ENCODE data around the gene KIF9.
"Not testable (repeated sequence)": the region's sequence is repeated elsewhere in the genome, so short reads cannot be mapped to it uniquely, and the experiment has no call there.

KIF9 gene

GRCh38 chr3:47282424-47283192 is at the start of gene KIF9, which contains the start of gene KLHL18:
Gene KIF9 (minus strand): TSS chr3:47282799. CDS start chr3:47277374, 5,425 bp downstream.
Gene KLHL18 (plus strand): TSS chr3:47282944. CDS start chr3:47282966, 22 bp downstream.
- peak; percentile 97 for DNase-seq

- peak; percentile 59 for DNase-seq
Observed at GRCh38 chr3:47324278-47324865, 41.8 kb upstream of the KIF9 start.

GRCh38 chr3:47323431-47324277 is 41.1 kb upstream of the KIF9 start:
- no peak for DNase-seq

GRCh38 chr3:47319956-47320355 is 37.4 kb upstream of the KIF9 start:
- DNase-seq, result no peak

GRCh38 chr3:47318916-47319315 is 36.3 kb upstream of the KIF9 start:
- no peak for DNase-seq

- DNase-seq, result not testable (repeated sequence)
Observed at GRCh38 chr3:47316151-47316550, 33.6 kb upstream of the KIF9 start.

- DNase-seq, result no peak
Observed at GRCh38 chr3:47315069-47315647, 32.6 kb upstream of the KIF9 start.

GRCh38 chr3:47314056-47314764 is 31.6 kb upstream of the KIF9 start:
- DNase-seq, result no peak

- DNase-seq, result no peak
Observed at GRCh38 chr3:47313341-47314055, 30.9 kb upstream of the KIF9 start.

GRCh38 chr3:47310391-47310790 is 27.8 kb upstream of the KIF9 start:
- no peak for DNase-seq

- DNase-seq, result not testable (repeated sequence)
Observed at GRCh38 chr3:47309231-47309630, 26.6 kb upstream of the KIF9 start.

GRCh38 chr3:47306022-47306421 is 23.4 kb upstream of the KIF9 start:
- DNase-seq, result no peak

- DNase-seq, result no peak
Observed at GRCh38 chr3:47301456-47301855, 18.9 kb upstream of the KIF9 start.

- DNase-seq, result no peak
Observed at GRCh38 chr3:47299381-47300318, 17.1 kb upstream of the KIF9 start.

GRCh38 chr3:47298439-47298838 is 15.8 kb upstream of the KIF9 start:
- no peak for DNase-seq

GRCh38 chr3:47296562-47297302 is 14.1 kb upstream of the KIF9 start:
- DNase-seq, result no peak

- no peak for DNase-seq
Observed at GRCh38 chr3:47295976-47296375, 13.4 kb upstream of the KIF9 start.

GRCh38 chr3:47295322-47295721 is 12.7 kb upstream of the KIF9 start:
- DNase-seq, result no peak

GRCh38 chr3:47294392-47294791 is 11.8 kb upstream of the KIF9 start:
- no peak for DNase-seq

- no peak for DNase-seq
Observed at GRCh38 chr3:47293822-47294221, 11.2 kb upstream of the KIF9 start.

Data from activated CD4-positive, alpha-beta T cell treated with anti-CD3 and anti-CD28 coated beads, Interleukin-10, Interleukin-2, amounts not matched to agents 100 ng/mL and 50 ng/mL, durations not matched to agents 16 hours and 8 hours (primary cell).